ENCODE results near the gene TEX35. TPM values are rescaled to one million over a fixed set of nuclear protein-coding genes. Genes with fewer than 3 reads are reported as not detected.
"Not testable (repeated sequence)": the region's sequence is repeated elsewhere in the genome, so short reads cannot be mapped to it uniquely, and the experiment has no call there.

TEX35 gene
- total RNA-seq, 1 donor from 2014 or later: not detected

GRCh38 chr1:178502856-178503255, 10.1 kb upstream of the TEX35 start:
- Mint-ChIP-seq H3K27me3 (ENCODE audit: low read depth) (no peaks in the 10 kb centered on the region), H3K4me1 (peaks cover 7% of the 10 kb centered on the region), H3K9me3 (no peaks in the 10 kb centered on the region), H3K4me3 (no peak overlapping the region), H3K27ac (ENCODE audit: unreplicated experiment) (no peak overlapping the region), H3K36me3 (ENCODE audit: low read depth) (no peaks in the 10 kb centered on the region)
- DNase-seq (ENCODE audit: low read depth, low spot score): no peak
- no peak for TF ChIP-seq CTCF (conservative IDR thresholded peaks at IDR 0.05)

- H3K27ac Mint-ChIP-seq (ENCODE audit: unreplicated experiment); H3K4me1 Mint-ChIP-seq; H3K36me3 Mint-ChIP-seq (ENCODE audit: low read depth); DNase-seq (ENCODE audit: low read depth, low spot score); H3K9me3 Mint-ChIP-seq; H3K27me3 Mint-ChIP-seq (ENCODE audit: low read depth); H3K4me3 Mint-ChIP-seq: not testable (repeated sequence)
Observed at GRCh38 chr1:178503316-178503715, 9.6 kb upstream of the TEX35 start.

GRCh38 chr1:178503849-178504248, 9.1 kb upstream of the TEX35 start:
- DNase-seq (ENCODE audit: low read depth, low spot score): no peak
- Mint-ChIP-seq H3K4me1 (peaks cover 7% of the 10 kb centered on the region), H3K27me3 (ENCODE audit: low read depth) (no peaks in the 10 kb centered on the region), H3K4me3 (no peak overlapping the region), H3K9me3 (no peaks in the 10 kb centered on the region), H3K36me3 (ENCODE audit: low read depth) (no peaks in the 10 kb centered on the region), H3K27ac (ENCODE audit: unreplicated experiment) (no peak overlapping the region)
- TF ChIP-seq CTCF (conservative IDR thresholded peaks at IDR 0.05): no peak

- TF ChIP-seq CTCF (conservative IDR thresholded peaks at IDR 0.05): no peak
- H3K36me3 Mint-ChIP-seq (ENCODE audit: low read depth): no peaks in the 10 kb centered on the region
- no peak overlapping the region for H3K4me3 Mint-ChIP-seq
- H3K9me3 Mint-ChIP-seq: no peaks in the 10 kb centered on the region
- DNase-seq (ENCODE audit: low read depth, low spot score): no peak
- peaks cover 7% of the 10 kb centered on the region for H3K4me1 Mint-ChIP-seq
- H3K27me3 Mint-ChIP-seq (ENCODE audit: low read depth): no peaks in the 10 kb centered on the region
- H3K27ac Mint-ChIP-seq (ENCODE audit: unreplicated experiment): peak overlapping the region; percentile 57
Observed at GRCh38 chr1:178504286-178504685, 8.6 kb upstream of the TEX35 start.

- Mint-ChIP-seq H3K4me3 (no peak overlapping the region), H3K27ac (ENCODE audit: unreplicated experiment) (no peak overlapping the region), H3K36me3 (ENCODE audit: low read depth) (no peaks in the 10 kb centered on the region), H3K9me3 (no peaks in the 10 kb centered on the region), H3K27me3 (ENCODE audit: low read depth) (no peaks in the 10 kb centered on the region), H3K4me1 (peaks cover 4% of the 10 kb centered on the region)
- no peak for DNase-seq (ENCODE audit: low read depth, low spot score)
- no peak for TF ChIP-seq CTCF (conservative IDR thresholded peaks at IDR 0.05)
Observed at GRCh38 chr1:178506177-178506576, 6.7 kb upstream of the TEX35 start.

- H3K4me3 Mint-ChIP-seq: no peak overlapping the region
- H3K4me1 Mint-ChIP-seq: peaks cover 1% of the 10 kb centered on the region
- H3K36me3 Mint-ChIP-seq (ENCODE audit: low read depth): no peaks in the 10 kb centered on the region
- TF ChIP-seq CTCF (conservative IDR thresholded peaks at IDR 0.05): no peak
- H3K27me3 Mint-ChIP-seq (ENCODE audit: low read depth): no peaks in the 10 kb centered on the region
- no peak overlapping the region for H3K27ac Mint-ChIP-seq (ENCODE audit: unreplicated experiment)
- no peaks in the 10 kb centered on the region for H3K9me3 Mint-ChIP-seq
- DNase-seq (ENCODE audit: low read depth, low spot score): no peak
Observed at GRCh38 chr1:178506669-178507068, 6.2 kb upstream of the TEX35 start.

All from neural crest cell (in vitro differentiated cells).